Activated T-cell treated with anti-CD3 and anti-CD28 coated beads for 4 hours (primary cell): ENCODE measurements around the gene RDH13.
"Not testable (repeated sequence)": the region's sequence is repeated elsewhere in the genome, so short reads cannot be mapped to it uniquely, and the experiment has no call there.

ENCODE experiments used
- DNase-seq: peaks from one replicate; pipeline ENCODE4 v3.0.0-alpha.2; 2020

Gene RDH13

GRCh38 chr19:55042688-55043087 lies 20.3 kb downstream of the RDH13 start:
- DNase-seq, result no peak

GRCh38 chr19:55042344-55042678 lies 20.6 kb downstream of the RDH13 start:
- no peak for DNase-seq

- peak; percentile 16 for DNase-seq
Measured at GRCh38 chr19:55041627-55042343, 21.2 kb downstream of the RDH13 start.

- DNase-seq, result no peak
Measured at GRCh38 chr19:55041244-55041626, 21.7 kb downstream of the RDH13 start.

GRCh38 chr19:55040654-55041053 lies 22.3 kb downstream of the RDH13 start:
- not testable (repeated sequence) for DNase-seq

- DNase-seq, result not testable (repeated sequence)
Measured at GRCh38 chr19:55037603-55038002, 25.3 kb downstream of the RDH13 start.

- no peak for DNase-seq
Measured at GRCh38 chr19:55036058-55036457, 26.9 kb downstream of the RDH13 start.

- DNase-seq, result no peak
Measured at GRCh38 chr19:55034751-55035150, 28.2 kb downstream of the RDH13 start.

GRCh38 chr19:55032976-55033643 lies 29.8 kb downstream of the RDH13 start:
- DNase-seq, result not testable (repeated sequence)

GRCh38 chr19:55032170-55032800 lies 30.7 kb downstream of the RDH13 start:
- DNase-seq, result no peak

- no peak for DNase-seq
Measured at GRCh38 chr19:55031178-55031577, 31.8 kb downstream of the RDH13 start.

GRCh38 chr19:55028757-55029156 lies 34.2 kb downstream of the RDH13 start:
- no peak for DNase-seq

- DNase-seq, result no peak
Measured at GRCh38 chr19:55027472-55028337, 35.2 kb downstream of the RDH13 start.

GRCh38 chr19:55027140-55027471 lies 35.8 kb downstream of the RDH13 start:
- not testable (repeated sequence) for DNase-seq

- DNase-seq, result no peak
Measured at GRCh38 chr19:55024111-55024510, 38.8 kb downstream of the RDH13 start.

- DNase-seq, result not testable (repeated sequence)
Measured at GRCh38 chr19:55020351-55020750, 42.6 kb downstream of the RDH13 start.

GRCh38 chr19:55018633-55019032 lies 44.3 kb downstream of the RDH13 start:
- no peak for DNase-seq

- DNase-seq, result no peak
Measured at GRCh38 chr19:55018216-55018615, 44.7 kb downstream of the RDH13 start.

- DNase-seq, result no peak
Measured at GRCh38 chr19:55016017-55016416, 46.9 kb downstream of the RDH13 start.

GRCh38 chr19:55015126-55015525 lies 47.8 kb downstream of the RDH13 start:
- DNase-seq, result no peak

GRCh38 chr19:55014714-55015113 lies 48.2 kb downstream of the RDH13 start:
- no peak for DNase-seq

- DNase-seq, result no peak
Measured at GRCh38 chr19:55013596-55013995, 49.4 kb downstream of the RDH13 start.

- DNase-seq, result no peak
Measured at GRCh38 chr19:55012306-55012705, 50.6 kb downstream of the RDH13 start.
